ENCODE data around the gene LPGAT1. TPM values are rescaled to one million over a fixed set of nuclear protein-coding genes. Genes with fewer than 3 reads are reported as not detected.
"Not testable (repeated sequence)": the region's sequence is repeated elsewhere in the genome, so short reads cannot be mapped to it uniquely, and the experiment has no call there.

Gene LPGAT1
- 7.3 TPM for polyA plus RNA-seq (2012; ENCODE audit: insufficient read depth, insufficient read length)

DNA sequence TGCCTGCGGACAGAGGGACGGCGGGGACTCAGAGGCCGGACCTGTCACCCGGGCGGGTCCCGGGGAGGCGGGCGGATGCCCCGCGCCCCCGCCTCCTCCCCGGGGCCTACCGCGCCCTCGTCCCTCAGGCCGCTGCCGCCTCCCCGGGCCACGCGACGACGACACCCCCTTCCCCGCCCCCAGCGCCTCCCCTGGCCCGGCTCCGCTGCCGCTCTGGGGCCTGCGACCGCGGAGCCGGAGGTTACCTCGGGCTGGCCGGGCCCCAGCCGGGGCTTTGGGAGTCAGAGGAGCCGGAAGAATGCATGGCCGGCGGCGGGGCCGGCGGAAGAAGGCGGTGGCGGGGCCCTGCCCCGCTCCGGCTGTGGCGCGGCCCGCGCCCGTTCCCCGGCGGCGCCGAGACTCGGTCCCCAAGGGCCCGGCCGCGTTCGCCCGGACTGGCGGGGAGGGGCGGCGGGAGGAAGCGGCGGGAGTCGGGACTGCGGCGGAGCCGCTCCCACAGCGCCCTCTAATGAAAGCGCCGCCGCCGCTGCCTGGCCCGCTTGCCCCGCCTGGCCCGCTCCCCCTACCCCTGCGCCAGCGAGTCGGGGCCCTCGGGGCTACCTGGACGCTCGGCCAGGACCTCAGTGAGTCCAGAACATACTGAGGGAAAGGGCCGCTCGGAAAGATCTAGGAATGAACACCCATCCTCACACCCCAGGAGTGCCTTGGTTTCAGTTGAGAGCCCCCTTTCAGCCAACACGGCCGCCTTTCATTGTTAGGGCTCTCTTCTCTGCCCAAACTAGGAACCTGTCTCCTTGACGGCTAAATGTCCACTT lies at the start of gene LPGAT1:
Gene LPGAT1, minus strand, starts transcription at position 436 of the 815 bp plus-strand sequence. CDS start 1,467 bp downstream, outside the sequence.
- peak within 1 kb of the TSS; percentile 69 for H3K4me3 ChIP-seq (ENCODE audit: low read length)
- DNase-seq (ENCODE audit: low read depth, low spot score): no peak

DNA sequence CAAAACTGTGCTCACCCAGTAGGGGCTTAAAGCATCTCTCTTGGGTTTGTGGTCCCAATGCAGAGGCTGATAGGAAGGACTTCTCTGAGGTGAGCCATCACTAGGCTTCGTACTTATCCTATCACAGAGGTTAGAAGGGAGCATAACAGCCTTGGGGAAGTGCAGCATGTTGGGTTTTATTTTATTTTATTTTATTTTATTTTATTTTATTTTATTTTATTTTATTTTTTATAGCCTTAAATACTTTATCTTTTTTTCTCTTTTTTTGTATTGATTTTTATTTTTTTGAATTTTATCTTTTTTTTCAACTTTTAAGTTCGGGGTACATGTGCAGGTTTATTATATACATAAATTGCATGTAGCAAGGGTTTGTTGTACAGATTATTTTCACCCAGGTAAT lies 48.9 kb upstream of the LPGAT1 start:
- no peak overlapping the region for H3K4me3 ChIP-seq (ENCODE audit: low read length)
- DNase-seq (ENCODE audit: low read depth, low spot score): no peak

- H3K4me3 ChIP-seq (ENCODE audit: low read length): no peak overlapping the region
- no peak for DNase-seq (ENCODE audit: low read depth, low spot score)
Observed at GRCh38 chr1:211876851-211877590, 46.5 kb upstream of the LPGAT1 start.

- no peak for DNase-seq (ENCODE audit: low read depth, low spot score)
- H3K4me3 ChIP-seq (ENCODE audit: low read length): no peak overlapping the region
Observed at GRCh38 chr1:211875541-211875940, 45.0 kb upstream of the LPGAT1 start.

GRCh38 chr1:211874521-211875347 lies 44.2 kb upstream of the LPGAT1 start:
- DNase-seq (ENCODE audit: low read depth, low spot score): no peak
- H3K4me3 ChIP-seq (ENCODE audit: low read length): no peak overlapping the region

DNA sequence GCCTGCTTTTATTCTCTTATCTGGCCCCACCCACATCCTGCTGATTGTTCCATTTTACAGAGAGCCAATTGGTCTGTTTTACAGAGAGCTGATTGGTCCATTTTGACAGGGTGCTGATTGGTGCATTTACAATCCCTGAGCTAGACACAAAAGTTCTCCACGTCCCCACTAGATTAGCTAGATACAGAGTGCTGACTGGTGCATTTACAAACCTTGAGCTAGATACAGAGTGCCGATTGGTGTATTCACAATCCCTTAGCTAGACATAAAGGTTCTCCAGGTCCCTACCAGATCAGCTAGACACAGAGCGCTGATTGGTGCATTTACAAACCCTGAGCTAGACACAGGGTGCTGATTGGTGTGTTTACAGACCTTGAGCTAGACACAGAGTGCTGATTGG lies 43.2 kb upstream of the LPGAT1 start:
- DNase-seq (ENCODE audit: low read depth, low spot score); H3K4me3 ChIP-seq (ENCODE audit: low read length): not testable (repeated sequence)

DNA sequence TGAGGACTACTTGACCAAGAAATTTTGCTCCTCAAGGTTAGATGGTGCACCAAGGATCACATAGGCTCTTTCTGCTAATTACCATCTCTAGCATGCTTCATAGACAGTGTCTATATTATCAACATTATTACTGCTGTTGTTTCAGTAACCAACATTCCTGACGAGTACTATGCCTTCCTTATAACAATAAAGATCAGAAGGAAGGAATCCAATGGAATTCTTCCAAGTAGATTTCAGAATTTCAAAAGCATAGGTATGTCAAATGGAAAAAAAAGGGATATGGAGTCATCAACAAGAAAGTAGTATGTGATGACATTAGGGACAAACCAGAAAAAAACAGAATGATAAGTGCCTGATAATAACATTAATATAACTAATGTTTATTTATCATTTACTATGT lies 39.6 kb upstream of the LPGAT1 start:
- H3K4me3 ChIP-seq (ENCODE audit: low read length): no peak overlapping the region
- no peak for DNase-seq (ENCODE audit: low read depth, low spot score)

DNA sequence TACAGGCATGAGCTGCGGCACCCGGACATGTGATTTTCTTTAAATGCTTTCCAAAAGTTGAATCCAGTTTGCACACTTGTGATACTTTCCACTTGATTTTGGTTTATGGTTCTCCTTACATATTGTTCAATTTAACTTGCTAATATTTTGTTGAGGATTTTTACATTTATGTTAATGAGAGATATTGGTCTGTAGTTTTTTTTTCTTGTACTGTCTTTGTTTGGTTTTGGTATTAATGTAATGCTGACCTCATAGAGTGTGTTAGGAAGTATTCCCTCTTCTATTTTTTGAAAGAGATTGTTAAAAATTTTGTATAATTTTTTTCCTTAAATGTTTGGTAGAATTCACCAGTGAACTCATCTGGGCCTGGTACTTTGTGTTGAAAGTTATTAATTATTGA lies 34.6 kb upstream of the LPGAT1 start:
- no peak for DNase-seq (ENCODE audit: low read depth, low spot score)
- H3K4me3 ChIP-seq (ENCODE audit: low read length): no peak overlapping the region

DNA sequence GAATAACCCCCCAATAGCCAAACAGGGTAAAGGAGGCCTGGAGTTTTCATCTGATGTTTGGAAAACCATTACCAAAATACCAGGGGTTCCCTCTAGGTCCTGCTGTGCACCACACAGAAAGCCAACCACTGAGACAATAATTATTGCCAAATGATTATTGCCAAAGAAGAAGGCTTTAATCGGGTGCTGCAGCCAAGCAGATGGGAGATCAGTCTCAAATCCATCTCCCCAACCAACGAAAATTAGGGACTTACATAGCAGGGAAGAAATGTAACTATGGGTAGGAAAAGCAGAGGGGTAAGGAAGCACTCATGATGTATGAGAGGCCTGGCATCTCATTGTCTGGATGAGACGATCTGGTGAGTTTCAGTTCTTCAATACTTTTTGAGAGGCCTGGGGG lies 28.8 kb upstream of the LPGAT1 start:
- no peak for DNase-seq (ENCODE audit: low read depth, low spot score)
- no peak overlapping the region for H3K4me3 ChIP-seq (ENCODE audit: low read length)

GRCh38 chr1:211851174-211851573 lies 20.6 kb upstream of the LPGAT1 start:
- H3K4me3 ChIP-seq (ENCODE audit: low read length): no peak overlapping the region
- no peak for DNase-seq (ENCODE audit: low read depth, low spot score)

- no peak for DNase-seq (ENCODE audit: low read depth, low spot score)
- no peak overlapping the region for H3K4me3 ChIP-seq (ENCODE audit: low read length)
Observed at GRCh38 chr1:211843507-211844298, 13.1 kb upstream of the LPGAT1 start.

GRCh38 chr1:211843018-211843417 lies 12.5 kb upstream of the LPGAT1 start:
- no peak overlapping the region for H3K4me3 ChIP-seq (ENCODE audit: low read length)
- peak; percentile 58 for DNase-seq (ENCODE audit: low read depth, low spot score)

DNA sequence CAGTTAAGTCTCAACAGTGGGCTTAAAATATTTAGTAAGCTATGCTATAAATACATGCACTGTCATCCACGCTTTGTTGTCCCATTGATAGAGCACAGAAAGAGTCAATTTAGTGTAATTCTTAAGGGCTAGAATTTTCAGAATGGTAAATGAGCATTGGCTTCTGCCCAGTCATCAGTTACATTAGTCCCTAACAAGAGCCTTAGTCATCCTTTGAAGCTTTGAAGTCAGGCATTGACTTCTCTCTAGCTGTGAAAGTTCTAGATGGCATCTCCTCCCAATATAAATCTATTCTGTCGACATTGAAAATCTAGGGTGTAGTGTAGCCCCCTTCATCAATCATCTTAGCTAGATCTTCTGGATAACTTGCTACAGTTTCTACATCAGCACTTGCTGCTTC lies 12.0 kb upstream of the LPGAT1 start:
- DNase-seq (ENCODE audit: low read depth, low spot score): no peak
- no peak overlapping the region for H3K4me3 ChIP-seq (ENCODE audit: low read length)

GRCh38 chr1:211839106-211839505 lies 8.5 kb upstream of the LPGAT1 start:
- DNase-seq (ENCODE audit: low read depth, low spot score): no peak

DNA sequence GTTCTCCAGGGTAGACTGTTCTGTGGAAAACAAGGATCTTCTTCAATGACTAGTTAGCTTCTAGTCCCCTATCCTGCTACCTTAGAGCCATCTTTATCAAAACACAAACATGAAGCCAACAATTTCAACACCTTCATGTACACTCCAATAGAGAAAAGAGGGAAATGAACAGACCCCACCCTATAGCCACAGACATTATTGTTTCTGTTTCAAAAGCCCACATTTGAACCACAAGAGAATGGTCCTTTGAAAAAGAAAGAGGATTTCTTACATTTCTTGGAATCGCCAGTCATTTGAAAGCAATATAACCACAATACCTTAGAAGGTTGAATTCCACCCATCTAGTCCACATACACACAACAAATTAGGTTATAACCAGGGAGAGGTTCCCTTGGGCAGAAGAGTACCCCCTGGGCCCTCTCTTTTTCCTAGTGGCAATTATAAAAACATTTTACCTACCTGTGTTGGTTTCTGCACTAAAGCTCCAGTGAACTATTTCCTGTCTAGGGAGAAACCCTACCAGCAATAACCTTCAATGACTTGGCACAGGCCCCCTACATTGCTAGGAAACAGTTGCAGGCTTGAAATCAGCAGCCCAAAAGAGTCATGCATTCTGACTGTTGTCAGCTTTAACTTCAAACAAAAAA lies 2.7 kb upstream of the LPGAT1 start:
- DNase-seq (ENCODE audit: low read depth, low spot score): no peak

More at GRCh38 chr1:211839106-211839505, 8.5 kb upstream of the LPGAT1 start:
- no peak overlapping the region for H3K4me3 ChIP-seq (ENCODE audit: low read length)

DNA sequence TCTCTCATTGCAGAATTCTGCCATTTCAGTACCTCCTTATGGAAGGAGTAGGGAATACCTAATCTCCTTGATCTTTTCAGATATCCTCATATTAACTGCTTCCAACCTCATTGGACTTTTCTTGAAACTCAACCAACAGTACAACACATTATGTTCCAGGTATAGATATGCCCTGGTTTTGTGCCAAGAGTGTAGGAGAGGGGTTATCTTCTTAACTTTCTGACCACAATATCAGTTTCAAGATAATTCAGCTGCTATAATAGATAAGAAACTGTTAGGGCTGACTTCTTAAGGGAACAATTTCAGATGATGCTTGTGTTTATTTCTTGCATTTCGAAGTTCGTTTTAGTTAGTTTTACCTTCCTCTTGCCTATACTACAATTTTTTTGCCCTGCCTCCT lies 2.1 kb upstream of the LPGAT1 start:
- DNase-seq (ENCODE audit: low read depth, low spot score): no peak
- H3K4me3 ChIP-seq (ENCODE audit: low read length): no peak overlapping the region

More for the DNA sequence above, 2.7 kb upstream of the LPGAT1 start:
- no peak overlapping the region for H3K4me3 ChIP-seq (ENCODE audit: low read length)

- H3K4me3 ChIP-seq (ENCODE audit: low read length): no peak overlapping the region
- DNase-seq (ENCODE audit: low read depth, low spot score): no peak
Observed at GRCh38 chr1:211831558-211832323, 1.2 kb upstream of the LPGAT1 start.

DNA sequence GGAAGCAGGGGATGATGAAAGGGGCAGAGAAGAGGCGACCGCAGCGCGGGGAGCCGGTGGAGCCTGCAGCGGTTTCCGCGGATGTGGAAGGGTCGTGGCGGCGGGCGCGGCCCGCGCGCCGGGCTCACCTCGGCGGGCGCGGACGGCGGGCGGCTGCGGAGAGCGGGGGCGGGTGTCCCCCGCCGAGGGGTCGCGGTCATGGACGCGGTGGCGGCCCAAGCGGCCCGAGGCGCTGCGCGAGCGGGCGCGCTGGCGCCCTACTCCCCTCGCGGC lies 572 bp downstream of the LPGAT1 start:
- DNase-seq (ENCODE audit: low read depth, low spot score): no peak
- peak overlapping the region; percentile 69 for H3K4me3 ChIP-seq (ENCODE audit: low read length)
